Activated CD4-positive, CD25-positive, alpha-beta regulatory T cell treated with anti-CD3 and anti-CD28 coated beads, Interleukin-2, amount 50 U/mL, for 16 hours (primary cell): Measurements from ENCODE around the gene NLGN1.

Experiments used
- DNase-seq: peaks from one replicate; pipeline ENCODE4 v3.0.0-alpha.2; 2020; ENCODE audit warnings: low read depth, low spot score

Gene NLGN1

GRCh38 chr3:174089592-174089991 is 692.0 kb downstream of the NLGN1 start:
- no peak for DNase-seq

- no peak for DNase-seq
Observed at GRCh38 chr3:174094669-174095068, 697.1 kb downstream of the NLGN1 start.

GRCh38 chr3:174097686-174098085 is 700.1 kb downstream of the NLGN1 start:
- DNase-seq: no peak

- no peak for DNase-seq
Observed at GRCh38 chr3:174098746-174099145, 701.2 kb downstream of the NLGN1 start.

- DNase-seq: no peak
Observed at GRCh38 chr3:174099724-174100123, 702.2 kb downstream of the NLGN1 start.

- no peak for DNase-seq
Observed at GRCh38 chr3:174100744-174101143, 703.2 kb downstream of the NLGN1 start.

- no peak for DNase-seq
Observed at GRCh38 chr3:174101244-174101643, 703.7 kb downstream of the NLGN1 start.

- no peak for DNase-seq
Observed at GRCh38 chr3:174102274-174102673, 704.7 kb downstream of the NLGN1 start.

GRCh38 chr3:174102866-174103265 is 705.3 kb downstream of the NLGN1 start:
- no peak for DNase-seq

GRCh38 chr3:174110761-174111160 is 713.2 kb downstream of the NLGN1 start:
- no peak for DNase-seq

GRCh38 chr3:174111776-174112175 is 714.2 kb downstream of the NLGN1 start:
- DNase-seq: no peak

- DNase-seq: no peak
Observed at GRCh38 chr3:174116421-174116820, 718.9 kb downstream of the NLGN1 start.

- no peak for DNase-seq
Observed at GRCh38 chr3:174120997-174121396, 723.5 kb downstream of the NLGN1 start.

GRCh38 chr3:174122411-174122810 is 724.9 kb downstream of the NLGN1 start:
- DNase-seq: no peak

- no peak for DNase-seq
Observed at GRCh38 chr3:174125267-174125824, 727.8 kb downstream of the NLGN1 start.

GRCh38 chr3:174126990-174127758 is 729.6 kb downstream of the NLGN1 start:
- no peak for DNase-seq

- DNase-seq: no peak
Observed at GRCh38 chr3:174132006-174132405, 734.5 kb downstream of the NLGN1 start.

- no peak for DNase-seq
Observed at GRCh38 chr3:174132421-174133042, 735.0 kb downstream of the NLGN1 start.

- DNase-seq: no peak
Observed at GRCh38 chr3:174146008-174146407, 748.5 kb downstream of the NLGN1 start.

- no peak for DNase-seq
Observed at GRCh38 chr3:174147798-174148197, 750.3 kb downstream of the NLGN1 start.

- no peak for DNase-seq
Observed at GRCh38 chr3:174153871-174154270, 756.3 kb downstream of the NLGN1 start.

- no peak for DNase-seq
Observed at GRCh38 chr3:174156200-174156599, 758.7 kb downstream of the NLGN1 start.

GRCh38 chr3:174158674-174159073 is 761.1 kb downstream of the NLGN1 start:
- no peak for DNase-seq
